22Rv1 (cell line): Measurements from ENCODE around the gene HNF1B.
"Not testable (repeated sequence)": the region's sequence is repeated elsewhere in the genome, so short reads cannot be mapped to it uniquely, and the experiment has no call there.

Source experiments
- ZFX ChIP-seq: fragments of 450-650 bp; IDR thresholded peaks from 2 replicates; pipeline ENCODE4 v1.6.1; 2017; ENCODE audit warnings: antibody characterized with exemption, borderline replicate concordance
- TF ChIP-seq, protein P1 (sequence below): fragments of 450-650 bp; IDR thresholded peaks from 2 replicates; pipeline ENCODE4 v1.5.1; 2017; ENCODE audit warnings: mild to moderate bottlenecking

DNA sequence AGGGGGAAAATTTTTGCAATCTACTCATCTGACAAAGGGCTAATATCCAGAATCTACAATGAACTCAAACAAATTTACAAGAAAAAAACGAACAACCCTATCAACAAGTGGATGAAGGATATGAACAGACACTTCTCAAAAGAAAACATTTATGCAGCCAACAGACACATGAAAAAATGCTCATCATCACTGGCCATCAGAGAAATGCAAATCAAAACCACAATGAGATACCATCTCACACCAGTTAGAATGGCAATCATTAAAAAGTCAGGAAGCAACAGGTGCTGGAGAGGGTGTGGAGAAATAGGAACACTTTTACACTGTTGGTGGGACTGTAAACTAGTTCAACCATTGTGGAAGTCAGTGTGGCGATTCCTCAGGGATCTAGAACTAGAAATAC, 64.9 kb downstream of the HNF1B start:
- TF ChIP-seq, protein P1, sequence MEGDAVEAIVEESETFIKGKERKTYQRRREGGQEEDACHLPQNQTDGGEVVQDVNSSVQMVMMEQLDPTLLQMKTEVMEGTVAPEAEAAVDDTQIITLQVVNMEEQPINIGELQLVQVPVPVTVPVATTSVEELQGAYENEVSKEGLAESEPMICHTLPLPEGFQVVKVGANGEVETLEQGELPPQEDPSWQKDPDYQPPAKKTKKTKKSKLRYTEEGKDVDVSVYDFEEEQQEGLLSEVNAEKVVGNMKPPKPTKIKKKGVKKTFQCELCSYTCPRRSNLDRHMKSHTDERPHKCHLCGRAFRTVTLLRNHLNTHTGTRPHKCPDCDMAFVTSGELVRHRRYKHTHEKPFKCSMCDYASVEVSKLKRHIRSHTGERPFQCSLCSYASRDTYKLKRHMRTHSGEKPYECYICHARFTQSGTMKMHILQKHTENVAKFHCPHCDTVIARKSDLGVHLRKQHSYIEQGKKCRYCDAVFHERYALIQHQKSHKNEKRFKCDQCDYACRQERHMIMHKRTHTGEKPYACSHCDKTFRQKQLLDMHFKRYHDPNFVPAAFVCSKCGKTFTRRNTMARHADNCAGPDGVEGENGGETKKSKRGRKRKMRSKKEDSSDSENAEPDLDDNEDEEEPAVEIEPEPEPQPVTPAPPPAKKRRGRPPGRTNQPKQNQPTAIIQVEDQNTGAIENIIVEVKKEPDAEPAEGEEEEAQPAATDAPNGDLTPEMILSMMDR, result not testable (repeated sequence)
- TF ChIP-seq ZFX, result not testable (repeated sequence)
